Measurements from ENCODE around the gene NLRC5. TPM values are rescaled to one million over a fixed set of nuclear protein-coding genes. Genes with fewer than 3 reads are reported as not detected.
"Not testable (repeated sequence)": the region's sequence is repeated elsewhere in the genome, so short reads cannot be mapped to it uniquely, and the experiment has no call there.

NLRC5 gene
- total and polyA plus RNA-seq, 4 donors: 23.9 to 46.4 (median 31.1) TPM

- no peaks in the 10 kb centered on the region for H3K4me1 ChIP-seq (ENCODE audit: control insufficient read depth in 5 of 5, insufficient read depth in 5 of 5, low read length in 5 of 5)
- no peak for TF ChIP-seq CTCF (IDR thresholded peaks at IDR 0.05; ENCODE audit: control extremely low read depth, extremely low read depth)
- no peak for DNase-seq
- H3K27me3 ChIP-seq (ENCODE audit: control insufficient read depth in 3 of 3, insufficient read depth in 3 of 3, low read length in 2 of 3): no peaks in the 10 kb centered on the region
- no peak overlapping the region for H3K9ac ChIP-seq (ENCODE audit: insufficient read depth in 1 of 2, low read length in 2 of 2)
- H3K4me3 ChIP-seq: no peak overlapping the region
- no peak for ATAC-seq (ENCODE audit: insufficient read depth, low FRiP score)
- 84 to 88% methylated on average over 9 of the region's 9 CpGs for WGBS, 2 donors
- H3K27ac ChIP-seq (ENCODE audit: low read depth in 1 of 2, low read length in 1 of 2): no peak overlapping the region
- H3K36me3 ChIP-seq (ENCODE audit: control insufficient read depth in 4 of 4, insufficient read depth in 4 of 4, low read length in 4 of 4): no peaks in the 10 kb centered on the region
- no peaks in the 10 kb centered on the region for H3K9me3 ChIP-seq (ENCODE audit: control insufficient read depth in 4 of 4, insufficient read depth in 3 of 4, low read length in 3 of 4)
Observed at GRCh38 chr16:56973294-56973689, 16.1 kb upstream of the NLRC5 start.

- not testable (repeated sequence) for DNase-seq; H3K27ac ChIP-seq (ENCODE audit: low read depth in 1 of 2, low read length in 1 of 2); H3K27me3 ChIP-seq (ENCODE audit: control insufficient read depth in 3 of 3, insufficient read depth in 3 of 3, low read length in 2 of 3); H3K4me3 ChIP-seq; H3K9me3 ChIP-seq (ENCODE audit: control insufficient read depth in 4 of 4, insufficient read depth in 3 of 4, low read length in 3 of 4); H3K9ac ChIP-seq (ENCODE audit: insufficient read depth in 1 of 2, low read length in 2 of 2); H3K36me3 ChIP-seq (ENCODE audit: control insufficient read depth in 4 of 4, insufficient read depth in 4 of 4, low read length in 4 of 4); ATAC-seq (ENCODE audit: insufficient read depth, low FRiP score); H3K4me1 ChIP-seq (ENCODE audit: control insufficient read depth in 5 of 5, insufficient read depth in 5 of 5, low read length in 5 of 5)
- 77 to 79% methylated on average over 7 of the region's 7 CpGs for WGBS, 2 donors
Observed at GRCh38 chr16:56973899-56974298, 15.5 kb upstream of the NLRC5 start.

GRCh38 chr16:56974549-56975300 lies 14.6 kb upstream of the NLRC5 start:
- Histone ChIP-seq H3K9me3 (ENCODE audit: control insufficient read depth in 4 of 4, insufficient read depth in 3 of 4, low read length in 3 of 4) (no peaks in the 10 kb centered on the region), H3K4me3 (no peak overlapping the region), H3K27me3 (ENCODE audit: control insufficient read depth in 3 of 3, insufficient read depth in 3 of 3, low read length in 2 of 3) (no peaks in the 10 kb centered on the region), H3K27ac (ENCODE audit: low read depth in 1 of 2, low read length in 1 of 2) (no peak overlapping the region), H3K9ac (ENCODE audit: insufficient read depth in 1 of 2, low read length in 2 of 2) (no peak overlapping the region), H3K4me1 (ENCODE audit: control insufficient read depth in 5 of 5, insufficient read depth in 5 of 5, low read length in 5 of 5) (no peaks in the 10 kb centered on the region), H3K36me3 (ENCODE audit: control insufficient read depth in 4 of 4, insufficient read depth in 4 of 4, low read length in 4 of 4) (no peaks in the 10 kb centered on the region)
- DNase-seq: no peak
- WGBS, 2 donors: 72 to 79% methylated on average over 9 of the region's 9 CpGs
- no peak for ATAC-seq (ENCODE audit: insufficient read depth, low FRiP score)
- no peak for TF ChIP-seq CTCF (IDR thresholded peaks at IDR 0.05; ENCODE audit: control extremely low read depth, extremely low read depth)

- Histone ChIP-seq H3K4me1 (ENCODE audit: control insufficient read depth in 5 of 5, insufficient read depth in 5 of 5, low read length in 5 of 5) (no peaks in the 10 kb centered on the region), H3K36me3 (ENCODE audit: control insufficient read depth in 4 of 4, insufficient read depth in 4 of 4, low read length in 4 of 4) (no peaks in the 10 kb centered on the region), H3K9ac (ENCODE audit: insufficient read depth in 1 of 2, low read length in 2 of 2) (no peak overlapping the region), H3K4me3 (no peak overlapping the region), H3K9me3 (ENCODE audit: control insufficient read depth in 4 of 4, insufficient read depth in 3 of 4, low read length in 3 of 4) (no peaks in the 10 kb centered on the region), H3K27me3 (ENCODE audit: control insufficient read depth in 3 of 3, insufficient read depth in 3 of 3, low read length in 2 of 3) (no peaks in the 10 kb centered on the region), H3K27ac (ENCODE audit: low read depth in 1 of 2, low read length in 1 of 2) (no peak overlapping the region)
- ATAC-seq (ENCODE audit: insufficient read depth, low FRiP score): no peak
- TF ChIP-seq CTCF (IDR thresholded peaks at IDR 0.05; ENCODE audit: control extremely low read depth, extremely low read depth): no peak
- WGBS, 2 donors: 74 to 85% methylated on average over 10 of the region's 10 CpGs
- no peak for DNase-seq
Observed at GRCh38 chr16:56975714-56976113, 13.6 kb upstream of the NLRC5 start.

Data from lung (tissue), 12 donors.